Neuronal stem cell (in vitro differentiated cells): ENCODE measurements around the gene TFE3.

Source experiments
- DNase-seq: peaks from one replicate; pipeline ENCODE4 v3.0.0-alpha.2; 2013; ENCODE audit warnings: low spot score
- H2AFZ ChIP-seq: one replicate; pipeline ENCODE4 v1.6.1; 2013; ENCODE audit warnings: mild to moderate bottlenecking, low read length, inconsistent platforms
- H2AK5ac ChIP-seq: 2 replicates; pipeline ENCODE4 v1.6.1; 2013; ENCODE audit warnings: low read depth, mild to moderate bottlenecking, inconsistent platforms, low read length, moderate library complexity, mixed read lengths
- H2BK120ac ChIP-seq: 2 replicates; pipeline ENCODE4 v1.6.1; 2013; ENCODE audit warnings: low read depth, mild to moderate bottlenecking, inconsistent platforms, low read length, moderate library complexity, mixed read lengths
- H2BK12ac ChIP-seq: one replicate; pipeline ENCODE4 v1.6.1; 2013; ENCODE audit warnings: low read length, inconsistent platforms
- H2BK15ac ChIP-seq: 2 replicates; pipeline ENCODE4 v1.6.1; 2013; ENCODE audit warnings: mild to moderate bottlenecking, low read length, inconsistent platforms, mixed read lengths
- H2BK5ac ChIP-seq: one replicate; pipeline ENCODE4 v1.6.1; 2013; ENCODE audit warnings: inconsistent platforms, mild to moderate bottlenecking, low read length, moderate library complexity
- H3K14ac ChIP-seq: one replicate; pipeline ENCODE4 v1.6.1; 2013; ENCODE audit warnings: low read length, inconsistent platforms
- H3K18ac ChIP-seq: 2 replicates; pipeline ENCODE4 v1.6.1; 2013; ENCODE audit warnings: low read length, inconsistent platforms
- H3K23ac ChIP-seq: 2 replicates; pipeline ENCODE4 v1.6.1; 2013; ENCODE audit warnings: low read depth, mild to moderate bottlenecking, mixed read lengths, low read length, inconsistent platforms; ENCODE audit not compliant: poor library complexity
- H3K27ac ChIP-seq: replicated peaks from 3 replicates; pipeline ENCODE4 v1.5.1; 2013; ENCODE audit warnings: low read length, inconsistent platforms
- H3K27me3 ChIP-seq, 3 experiments: 2 replicates each; pipeline ENCODE4 v1.6.1; 2013; ENCODE audit warnings: low read length in 3 of 3, mild to moderate bottlenecking in 2 of 3, inconsistent platforms in 1 of 3, low read depth in 1 of 3, mixed read lengths in 1 of 3, moderate library complexity in 1 of 3; ENCODE audit not compliant: control insufficient read depth in 3 of 3, insufficient read depth in 3 of 3
- H3K36me3 ChIP-seq, 2 donors: replicated peaks in 1 of 2; 2 replicates each; pipeline ENCODE4 v1.6.1; 2013; ENCODE audit warnings: low read length in 2 of 2; ENCODE audit not compliant: control insufficient read depth in 2 of 2, insufficient read depth in 2 of 2
- H3K4ac ChIP-seq: 2 replicates; pipeline ENCODE4 v1.6.1; 2013; ENCODE audit warnings: inconsistent platforms, mild to moderate bottlenecking, low read length, moderate library complexity
- H3K4me1 ChIP-seq, 2 donors: 1 replicate in 1 of 2; 2 replicates in 1 of 2; pipeline ENCODE4 v1.6.1; 2013; ENCODE audit warnings: low read length in 2 of 2, low read depth in 1 of 2; ENCODE audit not compliant: control insufficient read depth in 2 of 2, insufficient read depth in 1 of 2
- H3K4me2 ChIP-seq: one replicate; pipeline ENCODE4 v1.6.1; 2013; ENCODE audit warnings: mild to moderate bottlenecking, low read length, inconsistent platforms; ENCODE audit not compliant: insufficient read depth, poor library complexity, severe bottlenecking
- H3K4me3 ChIP-seq, 2 donors: 2 replicates each; pipeline ENCODE4 v1.5.1; 2013; ENCODE audit warnings: low read length in 2 of 2, mild to moderate bottlenecking in 2 of 2, inconsistent platforms in 1 of 2, moderate library complexity in 1 of 2
- H3K79me1 ChIP-seq: one replicate; pipeline ENCODE4 v1.6.1; 2013; ENCODE audit warnings: low read depth, mild to moderate bottlenecking, inconsistent platforms, low read length, moderate library complexity
- H3K9ac ChIP-seq: one replicate; pipeline ENCODE4 v1.6.1; 2013; ENCODE audit warnings: mild to moderate bottlenecking, low read depth, low read length, inconsistent platforms; ENCODE audit not compliant: poor library complexity
- H3K9me3 ChIP-seq, 2 donors: replicated peaks in 1 of 2; 2 replicates each; pipeline versions ENCODE3 to v1.6.1; 2013; ENCODE audit warnings: low read length in 2 of 2, mild to moderate bottlenecking in 2 of 2, inconsistent platforms in 1 of 2, low read depth in 1 of 2, mixed read lengths in 1 of 2, moderate library complexity in 1 of 2; ENCODE audit not compliant: control insufficient read depth in 2 of 2, insufficient read depth in 1 of 2
- H4K8ac ChIP-seq: one replicate; pipeline ENCODE4 v1.6.1; 2013; ENCODE audit warnings: low read depth, mild to moderate bottlenecking, inconsistent platforms, low read length, moderate library complexity
- H4K91ac ChIP-seq: one replicate; pipeline ENCODE4 v1.6.1; 2013; ENCODE audit warnings: low read length, low read depth, mild to moderate bottlenecking, inconsistent platforms; ENCODE audit not compliant: poor library complexity
- WGBS, 2 donors: extraction: QIAGEN DNeasy Blood & Tissue Kit; methylation state at CpG; one replicate each; pipeline ENCODE4 v1.1.7; 2013; ENCODE audit warnings: missing lambda C conversion rate in 2 of 2, mixed read lengths in 1 of 2; ENCODE audit not compliant: insufficient read length in 2 of 2, insufficient replicate concordance in 1 of 2; ENCODE audit errors: extremely low coverage in 2 of 2; 5-methylcytosine and 5-hydroxymethylcytosine counted together

The TFE3 gene

DNA sequence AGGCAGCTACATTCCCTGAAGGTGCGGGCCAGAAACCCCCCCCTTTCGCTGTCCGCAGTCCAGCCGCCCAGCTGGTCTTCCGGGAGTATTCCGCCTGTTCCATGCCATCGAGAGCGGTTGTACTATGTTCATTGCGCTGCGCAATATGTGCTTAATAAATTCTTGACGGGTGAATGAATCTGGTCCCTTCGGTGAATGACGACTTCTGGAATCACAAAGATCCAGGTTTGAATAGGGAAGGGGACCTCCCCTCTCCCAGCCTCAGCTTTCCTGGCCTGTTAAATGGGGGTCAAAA, 777 bp upstream of the TFE3 start:
- H2AK5ac ChIP-seq, result no peak overlapping the region
- peaks cover 8 to 17% of the 10 kb centered on the region in 2 donors for H3K4me1 ChIP-seq
- H2BK15ac ChIP-seq, result peak overlapping the region; percentile 49
- WGBS, 2 donors, result no CpG with 5 or more reads among the region's 13 CpGs
- H3K36me3 ChIP-seq, result peaks cover 5 to 6% of the 10 kb centered on the region in 2 donors
- H2BK120ac ChIP-seq, result no peak overlapping the region
- H4K8ac ChIP-seq, result no peak overlapping the region
- DNase-seq, result no peak
- peak overlapping the region; percentile 40 for H3K4me2 ChIP-seq
- no peak overlapping the region for H3K9ac ChIP-seq
- H3K23ac ChIP-seq, result no peak overlapping the region
- H2AFZ ChIP-seq, result peak overlapping the region; percentile 86
- H3K4ac ChIP-seq, result no peak overlapping the region
- no peaks in the 10 kb centered on the region for H3K79me1 ChIP-seq
- no peak overlapping the region for H2BK5ac ChIP-seq
- no peak overlapping the region for H3K27ac ChIP-seq
- no peaks in the 10 kb centered on the region for H3K27me3 ChIP-seq
- no peaks in the 10 kb centered on the region for H3K9me3 ChIP-seq
- H3K4me3 ChIP-seq, result peak overlapping the region in 1 of 2 donors; percentile 29
- H3K14ac ChIP-seq, result no peak overlapping the region
- H3K18ac ChIP-seq, result no peak overlapping the region
- no peak overlapping the region for H2BK12ac ChIP-seq
- H4K91ac ChIP-seq, result no peak overlapping the region

DNA sequence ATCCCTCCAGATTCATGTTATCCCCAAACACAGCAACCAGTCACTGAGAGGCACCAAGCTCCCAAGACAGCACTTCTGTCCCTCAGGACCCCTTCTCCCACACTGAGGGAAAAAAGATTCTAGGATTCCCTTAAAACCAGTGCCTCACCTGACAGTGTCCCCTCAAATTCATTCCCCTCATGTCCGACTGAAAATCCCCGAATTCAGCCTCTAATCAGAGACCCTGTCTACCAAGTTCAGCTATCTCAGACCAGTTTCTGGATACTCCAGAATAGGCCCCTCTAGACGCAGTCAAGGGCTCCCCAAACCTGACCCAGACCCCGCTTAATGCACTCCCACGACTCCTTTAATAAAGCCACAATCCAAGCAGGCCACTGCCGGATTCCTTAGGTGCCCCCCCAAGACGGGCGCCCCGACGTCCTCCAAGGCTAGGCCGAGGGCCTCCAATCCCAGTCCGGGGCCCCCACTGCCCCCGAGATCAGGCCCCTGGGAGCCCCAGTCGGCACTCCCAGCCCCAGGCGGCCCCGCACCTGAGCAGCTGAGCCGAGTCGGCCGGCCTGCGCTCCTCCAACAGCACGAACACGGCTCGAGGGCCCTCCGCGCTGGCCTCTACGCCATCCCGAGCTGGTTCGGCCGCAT, 457 bp downstream of the TFE3 start:
- H3K9me3 ChIP-seq, result no peaks in the 10 kb centered on the region
- H3K27me3 ChIP-seq, result no peaks in the 10 kb centered on the region
- no peak overlapping the region for H4K8ac ChIP-seq
- DNase-seq, result no peak
- no peak overlapping the region for H3K4ac ChIP-seq
- H3K36me3 ChIP-seq, result peaks cover 14 to 18% of the 10 kb centered on the region in 2 donors
- H3K4me3 ChIP-seq, result peak overlapping the region; percentile 70 to 95
- WGBS, 2 donors, result no CpG with 5 or more reads among the region's 29 CpGs
- no peak overlapping the region for H3K23ac ChIP-seq
- H2AFZ ChIP-seq, result peak overlapping the region; percentile 79
- H2BK15ac ChIP-seq, result no peak overlapping the region
- peaks cover 2% of the 10 kb centered on the region for H3K79me1 ChIP-seq
- H2BK12ac ChIP-seq, result no peak overlapping the region
- H2AK5ac ChIP-seq, result no peak overlapping the region
- H3K27ac ChIP-seq, result peak overlapping the region; percentile 46
- H4K91ac ChIP-seq, result no peak overlapping the region
- H3K4me1 ChIP-seq, result peaks cover 8 to 17% of the 10 kb centered on the region in 2 donors
- no peak overlapping the region for H3K14ac ChIP-seq
- no peak overlapping the region for H3K9ac ChIP-seq
- peak overlapping the region; percentile 87 for H2BK5ac ChIP-seq
- H2BK120ac ChIP-seq, result no peak overlapping the region
- peak overlapping the region; percentile 57 for H3K4me2 ChIP-seq
- peak overlapping the region; percentile 83 for H3K18ac ChIP-seq

DNA sequence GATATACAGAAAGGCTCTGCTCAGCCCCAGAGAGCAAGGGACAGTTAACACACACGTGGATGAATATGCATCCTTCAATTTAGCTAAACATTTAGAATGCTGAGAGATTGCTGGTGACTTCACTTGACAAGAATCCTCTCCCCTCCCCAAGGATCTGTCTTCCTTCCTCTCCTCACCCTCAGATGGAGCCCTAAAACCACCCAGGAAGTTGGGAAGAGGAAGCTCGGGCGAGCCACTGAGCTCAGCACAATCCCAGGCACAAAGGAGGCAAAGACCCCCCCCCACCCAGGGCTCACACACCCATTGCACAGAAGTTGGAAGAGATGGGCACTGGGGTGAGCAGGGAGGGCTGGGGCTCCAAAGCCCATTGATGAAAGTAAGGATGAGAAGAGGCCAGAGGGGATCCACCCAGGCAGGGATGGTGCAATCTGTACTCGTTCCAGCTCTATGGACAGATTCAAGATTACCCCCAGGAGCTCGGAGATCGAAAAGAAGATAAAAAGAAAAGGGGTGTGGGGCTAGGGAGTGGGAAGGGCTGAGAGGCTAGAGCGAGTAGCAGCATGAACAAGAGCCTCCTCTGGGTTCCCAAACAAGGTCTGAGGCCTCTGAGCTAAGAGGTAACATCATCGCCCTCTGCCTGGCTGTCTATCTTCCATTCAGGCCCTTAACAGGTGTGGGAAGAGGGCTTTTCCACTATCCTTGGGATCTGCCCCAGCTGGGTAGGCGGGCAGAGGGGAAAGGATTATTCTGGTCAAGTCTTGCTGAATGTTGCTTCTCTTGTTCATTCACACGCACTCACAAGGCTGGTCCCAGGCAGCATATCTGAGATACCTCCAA, 1.2 kb downstream of the TFE3 start:
- no peak overlapping the region for H2BK12ac ChIP-seq
- H2BK15ac ChIP-seq, result no peak overlapping the region
- peaks cover 19 to 26% of the 10 kb centered on the region in 2 donors for H3K36me3 ChIP-seq
- H3K79me1 ChIP-seq, result peaks cover 2% of the 10 kb centered on the region
- peak overlapping the region; percentile 57 for H3K4me2 ChIP-seq
- DNase-seq, result no peak
- H3K18ac ChIP-seq, result no peak overlapping the region
- H3K4me1 ChIP-seq, result peaks cover 8 to 17% of the 10 kb centered on the region in 2 donors
- H3K23ac ChIP-seq, result no peak overlapping the region
- H4K91ac ChIP-seq, result no peak overlapping the region
- peak overlapping the region; percentile 70 to 95 for H3K4me3 ChIP-seq
- no peak overlapping the region for H3K9ac ChIP-seq
- H3K9me3 ChIP-seq, result no peaks in the 10 kb centered on the region
- peak overlapping the region; percentile 11 for H2AFZ ChIP-seq
- no CpG with 5 or more reads among the region's 10 CpGs for WGBS, 2 donors
- peak overlapping the region; percentile 45 for H3K27ac ChIP-seq
- H2BK120ac ChIP-seq, result no peak overlapping the region
- no peak overlapping the region for H4K8ac ChIP-seq
- no peak overlapping the region for H3K14ac ChIP-seq
- no peak overlapping the region for H2BK5ac ChIP-seq
- no peak overlapping the region for H2AK5ac ChIP-seq
- no peak overlapping the region for H3K4ac ChIP-seq
- H3K27me3 ChIP-seq, result no peaks in the 10 kb centered on the region

DNA sequence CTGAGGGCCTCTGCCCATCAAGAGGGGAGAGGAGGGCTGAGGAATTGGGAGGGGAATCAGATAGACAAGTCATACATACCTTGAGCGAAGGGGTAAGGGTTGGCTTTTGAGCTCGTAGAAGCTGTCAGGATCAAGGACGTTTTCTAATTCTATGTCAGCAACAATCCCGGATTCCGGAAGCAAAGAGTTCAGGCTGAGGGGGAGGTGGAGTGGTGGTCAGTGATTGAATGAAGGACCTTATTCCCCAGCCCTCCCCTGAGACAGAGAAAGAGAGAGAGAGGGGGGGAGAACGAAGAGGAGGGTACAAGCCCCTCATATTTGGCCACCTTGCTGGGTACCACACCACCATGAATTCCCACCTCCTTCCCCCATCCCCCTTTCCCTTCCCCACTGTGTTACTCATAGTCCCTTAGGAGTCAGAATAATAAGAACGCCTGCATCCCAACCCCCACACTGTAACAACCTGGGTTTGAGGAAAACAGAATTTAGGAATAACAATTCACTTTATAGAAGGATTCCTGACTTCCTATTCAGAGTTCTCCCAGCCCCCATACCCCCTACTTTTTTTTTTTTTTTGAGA, 2.7 kb downstream of the TFE3 start:
- no peak overlapping the region for H4K8ac ChIP-seq
- H3K4me1 ChIP-seq, result peaks cover 8 to 17% of the 10 kb centered on the region in 2 donors
- no CpG with 5 or more reads among the region's 7 CpGs for WGBS, 2 donors
- no peak overlapping the region for H2AFZ ChIP-seq
- H2BK5ac ChIP-seq, result no peak overlapping the region
- H2BK120ac ChIP-seq, result no peak overlapping the region
- no peaks in the 10 kb centered on the region for H3K27me3 ChIP-seq
- no peaks in the 10 kb centered on the region for H3K9me3 ChIP-seq
- H3K4ac ChIP-seq, result no peak overlapping the region
- no peak overlapping the region for H2BK15ac ChIP-seq
- H4K91ac ChIP-seq, result no peak overlapping the region
- H3K4me2 ChIP-seq, result peak overlapping the region; percentile 28
- no peak overlapping the region for H2BK12ac ChIP-seq
- H3K9ac ChIP-seq, result no peak overlapping the region
- no peak overlapping the region for H3K18ac ChIP-seq
- H3K79me1 ChIP-seq, result peaks cover 2% of the 10 kb centered on the region
- H3K4me3 ChIP-seq, result peak overlapping the region in 1 of 2 donors; percentile 15
- no peak for DNase-seq
- no peak overlapping the region for H3K14ac ChIP-seq
- H3K36me3 ChIP-seq, result peaks cover 19 to 33% of the 10 kb centered on the region in 2 donors
- no peak overlapping the region for H2AK5ac ChIP-seq
- peak overlapping the region; percentile 18 for H3K27ac ChIP-seq
- no peak overlapping the region for H3K23ac ChIP-seq
